Common myeloid progenitor, CD34-positive (primary cell): Measurements from ENCODE around the gene RPL27A.
"Not testable (repeated sequence)": the region's sequence is repeated elsewhere in the genome, so short reads cannot be mapped to it uniquely, and the experiment has no call there.

ENCODE experiments used
- CTCF ChIA-PET: fragments of 350-600 bp; sonication (Branson Sonifier 250); formaldehyde crosslinking; loops from one replicate; lab custom pipeline; 2021; ENCODE audit warnings: antibody characterized with exemption; lab: Charles Lee
- POLR2A ChIA-PET: fragments of 350-600 bp; sonication (Branson Sonifier 250); formaldehyde crosslinking; loops from one replicate; lab custom pipeline; 2021; ENCODE audit warnings: antibody characterized with exemption; lab: Charles Lee
- DNase-seq, 3 donors: peaks; one replicate each; pipeline versions ENCODE4 v3.0.0 to v3.0.0-alpha.2; 2013
- H3K27ac ChIP-seq, 2 experiments: 1 replicate in 1 of 2; 2 replicates in 1 of 2; pipeline ENCODE4 v1.7.0; 2013; ENCODE audit warnings: inconsistent platforms in 2 of 2, low read length in 2 of 2, mild to moderate bottlenecking in 2 of 2, low read depth in 1 of 2, moderate library complexity in 1 of 2; ENCODE audit not compliant: severe bottlenecking in 2 of 2, insufficient read depth in 1 of 2, poor library complexity in 1 of 2
- H3K27me3 ChIP-seq, 5 experiments: replicated peaks in 2 of 5; 1 replicate in 3 of 5; 2 replicates in 2 of 5; pipeline versions ENCODE4 v1.6.1 to v1.7.0; 2013; ENCODE audit warnings: low read length in 4 of 5, mild to moderate bottlenecking in 2 of 5, moderate library complexity in 2 of 5, inconsistent platforms in 1 of 5; ENCODE audit not compliant: insufficient read depth in 5 of 5, control insufficient read depth in 4 of 5
- H3K36me3 ChIP-seq, 4 experiments: 1 replicate in 2 of 4; 2 replicates in 2 of 4; pipeline versions ENCODE4 v1.6.1 to v1.7.0; 2013; ENCODE audit warnings: low read length in 3 of 4, control low read depth in 1 of 4, mild to moderate bottlenecking in 1 of 4; ENCODE audit not compliant: control insufficient read depth in 4 of 4, insufficient read depth in 4 of 4
- H3K4me1 ChIP-seq, 4 experiments: 1 replicate in 3 of 4; 2 replicates in 1 of 4; pipeline versions ENCODE4 v1.6.1 to v1.7.1; 2013; ENCODE audit warnings: low read length in 3 of 4, mild to moderate bottlenecking in 3 of 4, control low read depth in 1 of 4, inconsistent platforms in 1 of 4, moderate library complexity in 1 of 4; ENCODE audit not compliant: control insufficient read depth in 4 of 4, insufficient read depth in 4 of 4; ENCODE audit errors: control extremely low read depth in 1 of 4
- H3K4me3 ChIP-seq, 7 experiments: 1 replicate in 4 of 7; 2 replicates in 3 of 7; pipeline versions ENCODE4 v1.5.1 to v1.7.0; 2013; ENCODE audit warnings: mild to moderate bottlenecking in 7 of 7, low read length in 6 of 7, moderate library complexity in 6 of 7, inconsistent platforms in 2 of 7, low read depth in 2 of 7, control low read depth in 1 of 7; ENCODE audit not compliant: insufficient read depth in 4 of 7, control insufficient read depth in 1 of 7; ENCODE audit errors: extremely low read depth in 1 of 7
- H3K9me3 ChIP-seq, 5 experiments: 1 replicate in 4 of 5; 2 replicates in 1 of 5; pipeline versions ENCODE4 v1.6.1 to v1.7.1; 2013; ENCODE audit warnings: low read length in 4 of 5, mild to moderate bottlenecking in 2 of 5, inconsistent platforms in 1 of 5, low read depth in 1 of 5, moderate library complexity in 1 of 5; ENCODE audit not compliant: control insufficient read depth in 4 of 5, insufficient read depth in 2 of 5; ENCODE audit errors: control extremely low read depth in 1 of 5
- WGBS: methylation state at CpG from one replicate; pipeline ENCODE4 v1.1.5; 2013; ENCODE audit not compliant: insufficient coverage; 5-methylcytosine and 5-hydroxymethylcytosine counted together

The RPL27A gene

DNA sequence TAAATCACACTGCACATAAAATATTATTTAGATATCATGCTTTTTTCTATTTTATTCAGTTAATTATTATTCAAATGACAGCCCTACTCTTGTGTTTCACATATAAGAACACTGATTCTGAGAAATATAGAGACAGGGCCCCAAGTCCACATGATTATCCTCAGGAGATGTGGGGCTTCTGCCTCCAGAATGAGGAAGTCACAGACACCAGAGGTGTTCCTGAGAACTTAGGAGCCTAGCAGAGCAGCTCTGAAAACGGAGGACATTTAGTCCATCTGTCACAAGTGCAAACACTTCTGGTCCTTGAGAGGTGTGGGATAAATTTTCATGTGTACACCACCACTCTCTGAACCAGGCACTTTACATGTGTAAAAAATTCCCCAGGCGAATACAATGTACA is 26.3 kb upstream of the RPL27A start:
- POLR2A ChIA-PET: no interaction called here
- 90% methylated on average over 2 of the region's 2 CpGs for WGBS
- peak in 1 of 3 donors; percentile 1 for DNase-seq
- H3K4me1 ChIP-seq: no peaks in the 10 kb centered on the region
- H3K27ac ChIP-seq: no peak overlapping the region
- H3K4me3 ChIP-seq: no peak overlapping the region
- no peaks in the 10 kb centered on the region for H3K27me3 ChIP-seq
- CTCF ChIA-PET: interaction anchor here (1.0 kb wide), 1 partner anchor 18 kb away, joined by 3 read pairs; no protein-coding TSS in a partner anchor
- H3K9me3 ChIP-seq: no peaks in the 10 kb centered on the region
- peaks cover 0 to 3% (median 0%) of the 10 kb centered on the region in 4 experiments for H3K36me3 ChIP-seq

DNA sequence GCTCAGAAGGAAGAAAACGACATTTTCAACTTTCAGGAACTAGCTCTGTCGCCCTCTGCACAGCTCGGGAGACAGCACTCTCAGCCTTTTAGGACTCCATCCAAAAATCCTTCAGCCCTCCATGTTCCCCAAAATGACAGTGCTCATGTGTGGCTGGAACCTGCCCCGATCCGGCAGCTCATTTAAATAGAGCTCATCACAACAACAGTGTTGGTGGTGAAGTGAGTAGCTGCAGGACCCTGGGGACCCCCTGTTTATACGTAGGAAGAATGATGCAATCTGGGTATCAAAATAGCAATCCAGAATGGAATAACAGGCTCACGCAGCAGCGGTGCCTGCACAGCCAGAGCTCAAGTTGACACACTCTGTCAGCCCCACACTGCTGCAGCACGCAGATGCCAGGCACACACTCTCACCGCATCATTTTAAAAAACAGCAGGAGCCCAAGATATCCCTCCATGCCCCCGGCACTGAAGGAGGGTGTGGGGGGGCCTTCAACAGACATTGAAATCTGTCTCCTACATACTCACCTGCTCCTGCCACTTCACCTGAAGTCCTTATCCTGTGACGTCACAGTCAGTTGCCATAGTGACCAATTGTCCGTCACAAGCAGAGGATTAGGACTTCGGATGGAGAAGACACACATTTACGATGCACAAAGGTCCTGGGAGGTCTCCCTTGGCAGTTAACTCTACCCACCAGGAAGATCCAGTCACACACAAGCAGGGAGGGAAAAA is 24.1 kb upstream of the RPL27A start:
- 96% methylated on average over 10 of the region's 15 CpGs for WGBS
- Histone ChIP-seq H3K36me3 (no peaks in the 10 kb centered on the region), H3K4me1 (no peaks in the 10 kb centered on the region), H3K27me3 (no peaks in the 10 kb centered on the region), H3K4me3 (no peak overlapping the region), H3K9me3 (no peaks in the 10 kb centered on the region), H3K27ac (no peak overlapping the region)
- CTCF ChIA-PET: interaction anchor here (0.8 kb wide), 1 partner anchor 55 kb away, joined by 3 read pairs; no protein-coding TSS in a partner anchor
- POLR2A ChIA-PET: no interaction called here
- DNase-seq: no peak

DNA sequence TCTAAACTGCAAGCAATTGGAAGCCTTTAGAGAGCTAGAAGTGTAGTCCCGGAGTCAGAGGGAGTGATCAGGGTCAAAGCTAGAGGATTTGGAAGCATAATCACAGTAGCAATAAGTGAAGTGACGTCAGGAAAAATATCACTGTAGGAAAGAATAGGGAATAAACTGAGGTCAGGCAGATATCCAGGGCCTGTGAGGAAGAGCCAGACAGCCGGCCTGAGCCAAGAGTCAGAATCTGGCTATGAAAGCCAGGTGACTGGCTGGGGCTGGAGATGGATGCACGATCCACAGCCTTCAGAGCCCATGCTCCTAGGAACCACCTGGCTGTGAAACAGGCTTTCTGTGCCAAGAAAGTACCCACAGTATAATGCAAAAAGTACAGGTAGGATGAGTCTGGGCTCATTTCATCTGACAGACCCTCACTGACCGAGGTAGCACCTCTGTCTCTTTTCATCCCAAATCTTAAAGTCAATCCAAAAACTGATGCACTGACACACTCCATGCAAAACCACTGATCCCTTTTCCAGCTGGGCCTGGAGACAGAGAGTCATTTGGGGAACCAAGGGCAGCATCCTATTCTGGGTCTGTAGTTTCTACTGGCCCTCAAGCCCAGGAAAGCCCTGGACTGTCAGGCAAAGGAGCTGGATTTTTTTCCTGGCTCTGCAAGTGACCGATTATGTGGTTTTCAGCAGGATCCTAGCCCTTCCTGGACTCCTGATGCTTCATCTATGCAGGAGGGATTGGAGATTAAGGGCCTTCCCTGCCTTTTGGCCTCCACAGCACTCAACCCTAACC is 21.4 kb upstream of the RPL27A start:
- H3K36me3 ChIP-seq: no peaks in the 10 kb centered on the region
- H3K27me3 ChIP-seq: no peaks in the 10 kb centered on the region
- no peaks in the 10 kb centered on the region for H3K9me3 ChIP-seq
- DNase-seq: no peak
- ChIA-PET CTCF (no interaction called here), POLR2A (no interaction called here)
- no peak overlapping the region for H3K4me3 ChIP-seq
- H3K27ac ChIP-seq: no peak overlapping the region
- 100% methylated on average over 6 of the region's 6 CpGs for WGBS
- no peaks in the 10 kb centered on the region for H3K4me1 ChIP-seq

DNA sequence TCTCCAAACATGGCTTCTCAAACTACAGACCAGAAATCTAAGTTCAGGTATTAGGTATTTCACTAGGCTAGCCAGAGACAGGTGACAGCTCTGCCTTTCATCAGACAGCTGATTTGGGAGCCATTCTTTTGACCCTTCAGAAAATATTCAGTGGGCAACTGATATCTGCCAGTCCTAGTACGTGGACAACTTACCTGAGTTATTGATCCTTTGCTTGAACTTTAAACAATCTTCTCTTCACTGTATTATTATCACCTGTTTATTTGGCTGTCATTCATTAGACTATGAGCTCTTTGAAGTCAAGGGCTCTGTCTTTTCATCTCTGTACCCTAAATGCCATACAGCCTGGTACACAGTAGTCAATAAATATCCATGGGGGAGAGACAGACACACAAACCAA is 17.4 kb upstream of the RPL27A start:
- ChIA-PET POLR2A (no interaction called here), CTCF (interaction anchor here (1.1 kb wide), 1 partner anchor 16 kb away, joined by 3 read pairs; no protein-coding TSS in a partner anchor)
- 91% methylated on average over 1 of the region's 1 CpG for WGBS

DNA sequence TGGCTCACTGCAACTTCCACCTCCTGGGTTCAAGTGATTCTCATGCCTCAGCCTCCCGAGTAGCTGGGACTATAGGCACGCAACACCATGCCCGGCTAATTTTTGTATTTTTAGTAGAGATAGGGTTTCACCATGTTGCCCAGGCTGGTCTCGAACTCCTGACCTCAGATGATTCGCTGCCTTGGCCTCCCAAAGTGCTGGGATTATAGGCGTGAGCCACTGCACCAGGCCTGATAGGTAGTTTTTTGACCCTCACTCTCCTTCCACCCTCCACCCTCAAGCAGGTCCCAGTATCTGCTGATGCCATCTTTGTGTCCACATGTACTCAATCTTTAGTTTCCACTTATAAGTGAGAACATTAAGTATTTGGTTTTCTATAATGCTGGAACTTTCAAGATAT is 12.5 kb upstream of the RPL27A start:
- WGBS: 96% methylated on average over 3 of the region's 6 CpGs
- H3K4me3 ChIP-seq, DNase-seq, CTCF ChIA-PET, H3K27me3 ChIP-seq, POLR2A ChIA-PET, H3K4me1 ChIP-seq, H3K9me3 ChIP-seq, H3K27ac ChIP-seq: not testable (repeated sequence)
- H3K36me3 ChIP-seq: peaks cover 5 to 22% (median 16%) of the 10 kb centered on the region in 4 experiments

More for the DNA sequence above, 17.4 kb upstream of the RPL27A start:
- H3K4me3 ChIP-seq: no peak overlapping the region
- H3K4me1 ChIP-seq: no peaks in the 10 kb centered on the region
- H3K9me3 ChIP-seq: no peaks in the 10 kb centered on the region
- H3K27me3 ChIP-seq: no peaks in the 10 kb centered on the region
- DNase-seq: no peak
- no peak overlapping the region for H3K27ac ChIP-seq
- peaks cover 3 to 5% (median 5%) of the 10 kb centered on the region in 4 experiments for H3K36me3 ChIP-seq

DNA sequence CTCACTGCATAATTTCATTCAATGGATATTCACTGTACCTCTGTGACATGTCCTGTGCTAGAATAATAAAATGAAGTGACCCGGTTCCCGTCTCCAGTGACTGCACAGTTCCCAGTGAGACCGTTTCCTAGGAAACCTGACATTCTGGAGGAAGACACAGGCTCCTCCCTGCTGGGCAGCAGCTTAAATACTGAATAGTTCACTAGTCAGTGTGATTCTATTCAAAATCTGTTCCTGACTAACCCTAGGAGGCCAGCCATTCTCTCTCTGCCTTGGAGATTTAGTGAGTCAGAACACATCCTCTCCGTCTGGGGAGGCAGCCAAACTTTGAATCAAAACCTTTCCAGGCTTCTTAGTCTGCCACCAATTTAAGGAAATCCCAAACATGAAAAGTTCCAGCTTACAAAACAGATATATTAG is 11.4 kb upstream of the RPL27A start:
- H3K4me1 ChIP-seq: no peaks in the 10 kb centered on the region
- no peak overlapping the region for H3K4me3 ChIP-seq
- DNase-seq: no peak
- 98% methylated on average over 4 of the region's 4 CpGs for whole genome bisulfite sequencing
- H3K9me3 ChIP-seq: no peaks in the 10 kb centered on the region
- ChIA-PET CTCF (no interaction called here), POLR2A (no interaction called here)
- H3K27me3 ChIP-seq: no peaks in the 10 kb centered on the region
- H3K27ac ChIP-seq: no peak overlapping the region
- peaks cover 5 to 22% (median 16%) of the 10 kb centered on the region in 4 experiments for H3K36me3 ChIP-seq

DNA sequence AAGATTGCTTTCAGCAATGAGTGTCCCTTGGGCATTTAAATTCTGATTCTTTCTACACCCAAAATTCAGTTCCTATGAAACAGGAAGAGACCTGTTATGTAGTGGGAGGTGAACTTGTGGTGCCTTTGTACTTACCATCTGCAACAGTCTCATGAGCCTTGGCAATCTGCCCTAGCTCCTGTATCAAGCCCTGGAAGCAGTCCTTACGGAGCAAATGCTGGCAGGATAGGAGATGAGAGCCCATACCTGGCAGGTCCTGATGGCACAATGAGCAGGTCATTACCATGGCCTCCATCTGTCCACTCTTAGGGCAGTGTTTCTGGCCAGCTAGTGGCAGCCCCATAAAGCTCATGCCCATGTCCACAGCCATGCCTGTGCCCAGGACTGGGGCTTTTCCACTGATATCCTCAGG is 10.9 kb upstream of the RPL27A start:
- no peak overlapping the region for H3K27ac ChIP-seq
- H3K27me3 ChIP-seq: no peaks in the 10 kb centered on the region
- no peak overlapping the region for H3K4me3 ChIP-seq
- ChIA-PET CTCF (no interaction called here), POLR2A (no interaction called here)
- 0% methylated on average over 1 of the region's 1 CpG for WGBS
- no peaks in the 10 kb centered on the region for H3K9me3 ChIP-seq
- no peak for DNase-seq
- H3K36me3 ChIP-seq: peaks cover 5 to 22% (median 16%) of the 10 kb centered on the region in 4 experiments
- no peaks in the 10 kb centered on the region for H3K4me1 ChIP-seq
